Effector memory CD8-positive, alpha-beta T cell (primary cell): ENCODE results near the gene PRKCE.

ENCODE experiments used
- ATAC-seq: fragments of 150-1000 bp; cut with Tn5 transposase; replicated peaks from 2 replicates; pipeline ENCODE4 v1.10.0; 2021; ENCODE audit warnings: mild to moderate bottlenecking, moderate library complexity
- DNase-seq, 3 experiments: peaks; one replicate each; pipeline ENCODE4 v3.0.0; 2021
- H3K27ac Mint-ChIP-seq, 2 donors: one replicate each; pipeline ENCODE4 v1.8.0; 2022; ENCODE audit warnings: mild to moderate bottlenecking in 2 of 2, mixed read lengths in 2 of 2, moderate library complexity in 2 of 2
- H3K27me3 Mint-ChIP-seq, 2 donors: one replicate each; pipeline ENCODE4 v1.8.0; 2022; ENCODE audit warnings: mixed read lengths in 2 of 2
- H3K36me3 Mint-ChIP-seq: one replicate; pipeline ENCODE4 v1.8.0; 2022; ENCODE audit warnings: mild to moderate bottlenecking, moderate library complexity, mixed read lengths; ENCODE audit not compliant: insufficient read depth
- H3K4me1 Mint-ChIP-seq, 2 donors: one replicate each; pipeline ENCODE4 v1.8.0; 2022; ENCODE audit warnings: low read depth in 2 of 2, mixed read lengths in 2 of 2
- H3K4me3 Mint-ChIP-seq, 2 donors: one replicate each; pipeline ENCODE4 v1.8.0; 2022; ENCODE audit warnings: mild to moderate bottlenecking in 2 of 2, mixed read lengths in 2 of 2, moderate library complexity in 2 of 2
- H3K9me3 Mint-ChIP-seq, 2 donors: one replicate each; pipeline ENCODE4 v1.8.0; 2022; ENCODE audit warnings: mixed read lengths in 2 of 2

Gene PRKCE

GRCh38 chr2:45770811-45771210 lies 119.3 kb downstream of the PRKCE start:
- H3K27me3 Mint-ChIP-seq: no peaks in the 10 kb centered on the region
- no peaks in the 10 kb centered on the region for H3K9me3 Mint-ChIP-seq
- no peak overlapping the region for H3K4me3 Mint-ChIP-seq
- no peak overlapping the region for H3K27ac Mint-ChIP-seq
- peaks cover 4 to 6% of the 10 kb centered on the region in 2 donors for H3K4me1 Mint-ChIP-seq
- no peak for ATAC-seq
- no peak for DNase-seq
- H3K36me3 Mint-ChIP-seq: no peaks in the 10 kb centered on the region

GRCh38 chr2:45771261-45771660 lies 119.8 kb downstream of the PRKCE start:
- Mint-ChIP-seq H3K27me3 (no peaks in the 10 kb centered on the region), H3K27ac (no peak overlapping the region), H3K36me3 (no peaks in the 10 kb centered on the region), H3K9me3 (no peaks in the 10 kb centered on the region), H3K4me1 (peaks cover 4 to 6% of the 10 kb centered on the region in 2 donors), H3K4me3 (no peak overlapping the region)
- DNase-seq (no peak), ATAC-seq (peak; percentile 29)

GRCh38 chr2:45772038-45772437 lies 120.6 kb downstream of the PRKCE start:
- ATAC-seq: no peak
- H3K4me1 Mint-ChIP-seq: peaks cover 4 to 6% of the 10 kb centered on the region in 2 donors
- no peaks in the 10 kb centered on the region for H3K27me3 Mint-ChIP-seq
- DNase-seq: no peak
- no peak overlapping the region for H3K27ac Mint-ChIP-seq
- no peaks in the 10 kb centered on the region for H3K36me3 Mint-ChIP-seq
- H3K4me3 Mint-ChIP-seq: no peak overlapping the region
- H3K9me3 Mint-ChIP-seq: no peaks in the 10 kb centered on the region

- H3K9me3 Mint-ChIP-seq: no peaks in the 10 kb centered on the region
- H3K4me3 Mint-ChIP-seq: no peak overlapping the region
- ATAC-seq: no peak
- peaks cover 4 to 11% of the 10 kb centered on the region in 2 donors for H3K4me1 Mint-ChIP-seq
- H3K36me3 Mint-ChIP-seq: no peaks in the 10 kb centered on the region
- no peak overlapping the region for H3K27ac Mint-ChIP-seq
- H3K27me3 Mint-ChIP-seq: no peaks in the 10 kb centered on the region
- no peak for DNase-seq
Measured at GRCh38 chr2:45773909-45774308, 122.4 kb downstream of the PRKCE start.

GRCh38 chr2:45774688-45775244 lies 123.3 kb downstream of the PRKCE start:
- DNase-seq (no peak), ATAC-seq (no peak)
- no peaks in the 10 kb centered on the region for H3K27me3 Mint-ChIP-seq
- H3K36me3 Mint-ChIP-seq: no peaks in the 10 kb centered on the region
- H3K27ac Mint-ChIP-seq: no peak overlapping the region
- H3K9me3 Mint-ChIP-seq: no peaks in the 10 kb centered on the region
- H3K4me1 Mint-ChIP-seq: peaks cover 4 to 11% of the 10 kb centered on the region in 2 donors
- H3K4me3 Mint-ChIP-seq: no peak overlapping the region

- H3K9me3 Mint-ChIP-seq: no peaks in the 10 kb centered on the region
- no peaks in the 10 kb centered on the region for H3K27me3 Mint-ChIP-seq
- no peak overlapping the region for H3K27ac Mint-ChIP-seq
- no peak for ATAC-seq
- no peak overlapping the region for H3K4me3 Mint-ChIP-seq
- peaks cover 4% of the 10 kb centered on the region in 2 donors for H3K4me1 Mint-ChIP-seq
- no peak for DNase-seq
- no peaks in the 10 kb centered on the region for H3K36me3 Mint-ChIP-seq
Measured at GRCh38 chr2:45776160-45776955, 124.9 kb downstream of the PRKCE start.

- Mint-ChIP-seq H3K4me1 (peaks cover 4% of the 10 kb centered on the region in 2 donors), H3K27me3 (no peaks in the 10 kb centered on the region), H3K4me3 (peak overlapping the region in 1 of 2 donors; percentile 32), H3K36me3 (no peaks in the 10 kb centered on the region), H3K27ac (no peak overlapping the region), H3K9me3 (no peaks in the 10 kb centered on the region)
- DNase-seq: no peak
- peak; percentile 47 for ATAC-seq
Measured at GRCh38 chr2:45777996-45778719, 126.7 kb downstream of the PRKCE start.

GRCh38 chr2:45778720-45779171 lies 127.3 kb downstream of the PRKCE start:
- H3K36me3 Mint-ChIP-seq: no peaks in the 10 kb centered on the region
- H3K4me1 Mint-ChIP-seq: peaks cover 4% of the 10 kb centered on the region in 2 donors
- ATAC-seq (peak; percentile 95), DNase-seq (peak; percentile 71 to 76 (median 75))
- H3K27me3 Mint-ChIP-seq: no peaks in the 10 kb centered on the region
- H3K4me3 Mint-ChIP-seq: peak overlapping the region in 1 of 2 donors; percentile 32
- H3K9me3 Mint-ChIP-seq: no peaks in the 10 kb centered on the region
- H3K27ac Mint-ChIP-seq: no peak overlapping the region

GRCh38 chr2:45780541-45781463 lies 129.3 kb downstream of the PRKCE start:
- H3K4me3 Mint-ChIP-seq: no peak overlapping the region
- H3K27me3 Mint-ChIP-seq: no peaks in the 10 kb centered on the region
- DNase-seq (no peak), ATAC-seq (no peak)
- H3K36me3 Mint-ChIP-seq: no peaks in the 10 kb centered on the region
- peaks cover 4 to 8% of the 10 kb centered on the region in 2 donors for H3K4me1 Mint-ChIP-seq
- H3K9me3 Mint-ChIP-seq: no peaks in the 10 kb centered on the region
- H3K27ac Mint-ChIP-seq: no peak overlapping the region

GRCh38 chr2:45781464-45781811 lies 130.0 kb downstream of the PRKCE start:
- DNase-seq (no peak), ATAC-seq (no peak)
- peaks cover 4 to 8% of the 10 kb centered on the region in 2 donors for H3K4me1 Mint-ChIP-seq

GRCh38 chr2:45782436-45782835 lies 131.0 kb downstream of the PRKCE start:
- peaks cover 4 to 8% of the 10 kb centered on the region in 2 donors for H3K4me1 Mint-ChIP-seq
- ATAC-seq: no peak

More at GRCh38 chr2:45781464-45781811, 130.0 kb downstream of the PRKCE start:
- Mint-ChIP-seq H3K27ac (no peak overlapping the region), H3K27me3 (no peaks in the 10 kb centered on the region), H3K36me3 (no peaks in the 10 kb centered on the region), H3K9me3 (no peaks in the 10 kb centered on the region), H3K4me3 (no peak overlapping the region)

GRCh38 chr2:45782986-45783385 lies 131.5 kb downstream of the PRKCE start:
- no peak overlapping the region for H3K4me3 Mint-ChIP-seq
- H3K27me3 Mint-ChIP-seq: no peaks in the 10 kb centered on the region

More at GRCh38 chr2:45782436-45782835, 131.0 kb downstream of the PRKCE start:
- Mint-ChIP-seq H3K27me3 (no peaks in the 10 kb centered on the region), H3K36me3 (no peaks in the 10 kb centered on the region), H3K9me3 (no peaks in the 10 kb centered on the region), H3K27ac (no peak overlapping the region), H3K4me3 (no peak overlapping the region)
- DNase-seq: no peak

More at GRCh38 chr2:45782986-45783385, 131.5 kb downstream of the PRKCE start:
- DNase-seq (no peak), ATAC-seq (no peak)
- H3K36me3 Mint-ChIP-seq: no peaks in the 10 kb centered on the region
- peaks cover 4 to 8% of the 10 kb centered on the region in 2 donors for H3K4me1 Mint-ChIP-seq
- H3K9me3 Mint-ChIP-seq: no peaks in the 10 kb centered on the region
- H3K27ac Mint-ChIP-seq: no peak overlapping the region
